Endodermal cell (in vitro differentiated cells): Measurements from ENCODE around the gene PRRC2B. TPM values are rescaled to one million over a fixed set of nuclear protein-coding genes. Genes with fewer than 3 reads are reported as not detected.

Source experiments
- DNase-seq: peaks from one replicate; pipeline ENCODE4 v3.0.0-alpha.2; 2017
- H3K27ac ChIP-seq: 2 replicates; pipeline ENCODE4 v1.5.1; 2013; ENCODE audit warnings: mild to moderate bottlenecking, low read depth, low read length, moderate library complexity
- H3K27me3 ChIP-seq: 2 replicates; pipeline ENCODE4 v1.6.1; 2013; ENCODE audit warnings: mild to moderate bottlenecking, low read length, moderate library complexity; ENCODE audit not compliant: insufficient read depth, control insufficient read depth, poor library complexity, severe bottlenecking
- H3K36me3 ChIP-seq: 2 replicates; pipeline ENCODE4 v1.7.0; 2013; ENCODE audit warnings: mild to moderate bottlenecking, low read length, moderate library complexity; ENCODE audit not compliant: control insufficient read depth, insufficient read depth
- H3K4me1 ChIP-seq: one replicate; pipeline ENCODE4 v1.7.0; 2013; ENCODE audit warnings: low read length; ENCODE audit not compliant: control insufficient read depth, insufficient read depth
- H3K4me3 ChIP-seq: 2 replicates; pipeline ENCODE4 v1.5.1; 2013; ENCODE audit warnings: mild to moderate bottlenecking, low read length, moderate library complexity
- H3K9ac ChIP-seq: 2 replicates; pipeline ENCODE4 v1.6.1; 2013; ENCODE audit warnings: mild to moderate bottlenecking, low read length, moderate library complexity; ENCODE audit not compliant: poor library complexity, severe bottlenecking; ENCODE audit errors: extremely low read depth
- H3K9me3 ChIP-seq: 2 replicates; pipeline ENCODE4 v1.6.1; 2013; ENCODE audit warnings: mild to moderate bottlenecking, low read length, moderate library complexity; ENCODE audit not compliant: control insufficient read depth
- H3K27ac Mint-ChIP-seq: 2 replicates; pipeline ENCODE4 v1.8.0; 2020; ENCODE audit warnings: mixed read lengths
- H3K27me3 Mint-ChIP-seq: 2 replicates; pipeline ENCODE4 v1.8.0; 2021; ENCODE audit warnings: mild to moderate bottlenecking, mixed read lengths; ENCODE audit not compliant: insufficient read depth
- H3K36me3 Mint-ChIP-seq: 2 replicates; pipeline ENCODE4 v1.8.0; 2020; ENCODE audit warnings: low read depth, mixed read lengths
- H3K4me1 Mint-ChIP-seq: 2 replicates; pipeline ENCODE4 v1.8.0; 2020; ENCODE audit warnings: mixed read lengths
- H3K4me3 Mint-ChIP-seq: 2 replicates; pipeline ENCODE4 v1.8.0; 2020; ENCODE audit warnings: mild to moderate bottlenecking, moderate library complexity, mixed read lengths
- H3K9me3 Mint-ChIP-seq: 2 replicates; pipeline ENCODE4 v1.8.0; 2020; ENCODE audit warnings: mild to moderate bottlenecking, mixed read lengths
- CTCF ChIP-seq: fragments of 200-600 bp; sonication (generic); conservative IDR thresholded peaks from 2 replicates; pipeline ENCODE4 v1.5.0; 2021; ENCODE audit warnings: antibody characterized with exemption, mild to moderate bottlenecking
- WGBS, 2 experiments: methylation state at CpG; one replicate each; pipeline versions ENCODE4 v1.1.5 to v1.1.7; 2013; ENCODE audit warnings: missing lambda C conversion rate in 2 of 2, mixed read lengths in 1 of 2; ENCODE audit not compliant: insufficient coverage in 1 of 2, insufficient read length in 1 of 2; 5-methylcytosine and 5-hydroxymethylcytosine counted together
- total RNA-seq, 2 donors: library from RNA; stranded (reverse); fragmentation: NEBNext Ultra II Directional in 1 of 2; extraction: Animal tissue kit (Norgen Biotek cat#: 25700) in 1 of 2; gene quantifications; 2 replicates in 1 of 2; 3 replicates in 1 of 2; pipeline ENCODE4 v1.2.1, GENCODE V29; 2021

PRRC2B gene
- total RNA-seq, 2 donors from 2014 or later = 309 to 334 TPM

GRCh38 chr9:131485728-131486422 is 92.0 kb downstream of the PRRC2B start:
- no peak overlapping the region for H3K4me3 ChIP-seq
- H3K36me3 ChIP-seq = peaks cover 95% of the 10 kb centered on the region
- no peaks in the 10 kb centered on the region for H3K4me1 Mint-ChIP-seq
- no peak overlapping the region for H3K9ac ChIP-seq
- H3K27me3 ChIP-seq = no peaks in the 10 kb centered on the region
- H3K9me3 ChIP-seq = no peaks in the 10 kb centered on the region
- no peak overlapping the region for H3K27ac ChIP-seq
- no peaks in the 10 kb centered on the region for H3K27me3 Mint-ChIP-seq
- H3K9me3 Mint-ChIP-seq = no peaks in the 10 kb centered on the region
- H3K27ac Mint-ChIP-seq = peak overlapping the region; percentile 58
- 83 to 91% methylated on average over 7 to 19 of the region's 19 CpGs for WGBS, 2 experiments
- peaks cover 95% of the 10 kb centered on the region for H3K36me3 Mint-ChIP-seq
- H3K4me3 Mint-ChIP-seq = no peak overlapping the region
- no peak for TF ChIP-seq CTCF
- no peak for DNase-seq
- H3K4me1 ChIP-seq = no peaks in the 10 kb centered on the region

GRCh38 chr9:131487001-131487400 is 93.1 kb downstream of the PRRC2B start:
- no peaks in the 10 kb centered on the region for H3K9me3 ChIP-seq
- peaks cover 98% of the 10 kb centered on the region for H3K36me3 ChIP-seq
- H3K27me3 Mint-ChIP-seq = no peaks in the 10 kb centered on the region
- no peaks in the 10 kb centered on the region for H3K4me1 Mint-ChIP-seq
- no peak overlapping the region for H3K27ac ChIP-seq
- TF ChIP-seq CTCF = no peak
- peak overlapping the region; percentile 46 for H3K27ac Mint-ChIP-seq
- H3K4me3 ChIP-seq = no peak overlapping the region
- 91 to 94% methylated on average over 7 to 9 of the region's 9 CpGs for WGBS, 2 experiments
- H3K27me3 ChIP-seq = no peaks in the 10 kb centered on the region
- no peaks in the 10 kb centered on the region for H3K4me1 ChIP-seq
- no peak overlapping the region for H3K4me3 Mint-ChIP-seq
- no peak overlapping the region for H3K9ac ChIP-seq
- H3K36me3 Mint-ChIP-seq = peaks cover 98% of the 10 kb centered on the region
- H3K9me3 Mint-ChIP-seq = no peaks in the 10 kb centered on the region
- no peak for DNase-seq

GRCh38 chr9:131487621-131488031 is 93.7 kb downstream of the PRRC2B start:
- Histone ChIP-seq H3K27me3 (no peaks in the 10 kb centered on the region), H3K4me3 (no peak overlapping the region), H3K9me3 (no peaks in the 10 kb centered on the region), H3K4me1 (no peaks in the 10 kb centered on the region), H3K27ac (no peak overlapping the region), H3K36me3 (peaks cover 98% of the 10 kb centered on the region), H3K9ac (no peak overlapping the region)
- peak overlapping the region; percentile 52 for H3K27ac Mint-ChIP-seq
- 94 to 96% methylated on average over 13 to 14 of the region's 14 CpGs for WGBS, 2 experiments
- DNase-seq = no peak
- no peaks in the 10 kb centered on the region for H3K9me3 Mint-ChIP-seq
- no peaks in the 10 kb centered on the region for H3K4me1 Mint-ChIP-seq
- no peak for TF ChIP-seq CTCF
- H3K27me3 Mint-ChIP-seq = no peaks in the 10 kb centered on the region
- peaks cover 98% of the 10 kb centered on the region for H3K36me3 Mint-ChIP-seq
- no peak overlapping the region for H3K4me3 Mint-ChIP-seq
